Bone marrow (tissue), 2 donors: ENCODE data around the gene CFAP157.

Experiments
- DNase-seq, 2 donors: peaks; one replicate each; lab custom pipeline; 2025; lab: John Stamatoyannopoulos, UW

The CFAP157 gene

DNA sequence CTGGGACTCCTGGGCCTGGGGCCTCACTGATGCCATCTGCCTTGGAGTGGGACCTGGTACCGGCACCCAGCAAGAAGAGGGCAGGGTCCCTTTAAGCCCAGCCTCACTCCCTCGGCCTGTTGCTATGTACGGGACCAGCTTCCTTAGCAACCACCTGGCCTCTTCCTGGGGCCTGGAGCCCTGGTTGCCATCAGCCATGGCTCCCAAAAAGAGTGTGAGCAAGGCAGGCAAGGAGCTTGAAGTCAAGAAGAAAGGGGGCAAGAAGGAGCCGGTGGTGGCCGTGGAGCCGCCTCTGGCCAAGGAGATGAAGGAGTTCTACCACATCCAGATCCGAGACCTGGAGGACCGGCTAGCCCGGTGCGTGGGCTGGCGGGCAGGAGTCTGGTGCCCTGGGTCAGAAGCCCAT lies at the start of gene CFAP157:
Gene CFAP157 (plus strand): TSS at position 153 of the 406 bp plus-strand sequence. CDS start 44 bp downstream, at position 197.
- DNase-seq: no peak

DNA sequence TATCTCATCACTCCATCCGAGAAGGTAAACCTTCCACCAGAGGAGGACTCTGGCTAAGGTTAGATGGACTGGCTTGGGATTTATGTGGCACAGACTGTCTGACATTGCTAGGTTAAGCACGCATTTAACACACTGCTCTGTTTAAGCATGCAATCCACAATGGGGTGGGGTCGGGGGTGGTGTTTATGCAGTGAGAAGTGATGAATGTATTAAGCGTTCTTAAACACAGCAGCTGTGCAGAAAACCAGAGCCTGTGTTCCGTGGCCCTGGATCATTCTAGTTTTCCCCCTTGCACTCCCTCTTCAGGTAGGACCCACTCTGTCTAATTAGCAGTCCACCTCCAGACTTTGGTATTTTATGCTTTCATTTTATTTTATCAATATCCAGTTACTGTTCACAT lies 48.4 kb upstream of the CFAP157 start:
- DNase-seq: no peak

DNA sequence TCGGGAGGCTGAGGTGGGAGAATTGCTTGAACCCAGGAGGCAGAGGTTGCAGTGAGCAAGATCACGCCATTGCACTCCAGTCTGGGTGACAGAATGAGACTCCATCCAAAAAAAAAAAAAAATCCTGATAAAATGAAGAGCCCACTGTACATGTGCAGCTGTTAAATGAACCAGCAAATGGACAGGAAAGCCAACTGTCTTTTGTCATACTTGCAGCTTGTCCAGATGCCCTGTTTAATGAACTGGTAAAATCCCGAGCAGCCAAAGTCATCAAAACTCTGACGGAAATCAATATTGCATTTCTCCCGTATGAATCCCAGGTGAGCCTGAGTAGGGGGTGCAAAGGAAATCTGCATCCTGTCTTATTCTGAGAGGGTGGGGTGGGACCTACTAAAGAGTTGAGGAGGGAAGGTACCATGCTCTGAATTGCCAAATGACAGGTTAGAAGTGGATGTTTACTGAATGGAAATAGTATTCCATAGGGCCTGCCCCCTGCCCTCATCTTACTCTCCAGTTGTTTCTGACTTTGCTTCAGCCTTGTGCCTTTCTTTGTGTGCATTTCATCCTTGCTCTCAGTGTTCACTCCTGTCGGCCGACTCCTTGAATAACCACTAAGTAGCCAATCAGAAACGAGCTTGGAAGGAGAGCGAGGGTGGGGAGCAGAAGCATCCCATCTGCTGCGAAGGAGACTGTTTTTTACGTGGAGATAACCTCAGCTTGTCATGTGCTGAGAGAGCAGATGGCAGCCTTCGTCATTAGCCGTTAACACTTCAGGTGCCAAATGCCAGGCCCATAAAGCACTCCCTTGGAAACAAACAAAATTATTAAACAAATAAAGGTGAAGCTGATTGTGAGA lies 45.7 kb upstream of the CFAP157 start:
- no peak for DNase-seq

DNA sequence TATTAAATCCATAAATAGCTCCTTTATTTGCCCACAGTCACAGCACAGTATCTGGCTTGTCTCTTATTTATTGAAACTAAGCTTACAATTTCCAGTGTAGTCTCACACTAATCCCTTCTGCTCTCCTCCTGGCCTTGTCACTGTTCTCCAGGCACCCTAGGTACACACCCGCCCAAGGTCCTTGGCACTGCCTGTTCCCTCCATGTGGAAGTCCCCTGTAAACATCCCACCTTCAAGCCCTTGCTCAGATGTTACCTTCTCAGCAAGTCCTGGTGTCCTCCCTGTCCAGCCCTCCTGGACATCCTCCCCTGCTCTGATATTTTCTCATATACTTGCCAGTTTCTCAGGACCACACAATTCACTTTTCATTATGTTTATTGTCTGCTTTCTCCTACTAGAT lies 44.2 kb upstream of the CFAP157 start:
- DNase-seq: no peak

DNA sequence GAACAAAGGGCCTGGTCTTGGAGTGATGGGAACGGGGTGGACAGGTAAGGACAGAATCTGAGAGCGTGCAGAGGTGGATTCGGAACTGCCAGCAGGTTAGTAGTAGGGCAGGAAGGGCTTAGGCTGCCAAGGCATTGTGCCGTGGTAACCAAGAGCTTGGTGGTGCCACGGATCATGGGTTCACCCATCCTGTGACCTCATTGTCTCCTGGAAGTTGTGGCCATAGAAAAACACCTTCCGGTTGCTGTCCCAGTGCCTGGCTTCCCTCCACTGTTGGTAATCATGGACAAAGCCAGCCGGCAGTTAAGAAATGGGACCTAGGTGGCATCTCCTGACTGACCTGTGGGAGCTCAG lies 42.5 kb upstream of the CFAP157 start:
- DNase-seq: no peak

DNA sequence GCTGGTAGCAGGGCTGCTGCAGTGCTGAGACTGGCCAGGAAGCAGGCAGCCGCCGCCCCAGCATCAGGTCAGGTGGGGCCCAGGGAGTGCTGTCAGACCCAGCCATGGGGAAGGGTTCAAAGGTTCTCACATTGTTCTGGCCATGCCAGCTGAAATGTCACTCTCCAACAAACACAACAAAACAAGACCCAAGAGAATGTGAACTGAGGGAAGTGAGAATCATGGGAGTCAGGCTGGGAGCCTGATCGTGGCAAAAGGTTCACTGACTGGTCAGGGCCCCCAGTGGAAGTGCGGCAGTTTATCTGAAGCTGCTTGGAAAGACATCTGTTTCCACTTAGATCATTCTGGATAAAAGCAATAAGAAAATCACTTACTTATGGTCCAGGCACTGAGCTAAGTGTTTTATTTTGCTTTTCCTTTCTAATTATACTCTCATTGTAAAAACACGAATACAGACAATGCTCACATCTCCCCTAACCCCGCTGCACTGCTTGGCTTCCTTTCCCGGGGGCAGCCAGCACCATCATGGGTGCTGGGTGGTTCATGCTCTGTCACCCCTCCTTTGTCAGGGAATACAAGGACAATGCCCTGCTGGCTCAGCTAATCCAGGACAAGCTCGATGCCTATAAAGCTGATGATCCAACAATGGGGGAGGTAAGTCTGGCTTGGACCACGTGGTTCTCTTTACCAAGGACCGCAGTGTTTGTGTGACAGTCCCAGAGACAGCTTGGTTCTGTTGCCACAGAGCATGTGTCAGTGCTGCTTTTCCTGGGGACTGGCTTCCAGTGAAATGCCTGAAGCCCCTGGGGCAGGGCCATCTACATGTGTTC lies 41.9 kb upstream of the CFAP157 start:
- no peak for DNase-seq

DNA sequence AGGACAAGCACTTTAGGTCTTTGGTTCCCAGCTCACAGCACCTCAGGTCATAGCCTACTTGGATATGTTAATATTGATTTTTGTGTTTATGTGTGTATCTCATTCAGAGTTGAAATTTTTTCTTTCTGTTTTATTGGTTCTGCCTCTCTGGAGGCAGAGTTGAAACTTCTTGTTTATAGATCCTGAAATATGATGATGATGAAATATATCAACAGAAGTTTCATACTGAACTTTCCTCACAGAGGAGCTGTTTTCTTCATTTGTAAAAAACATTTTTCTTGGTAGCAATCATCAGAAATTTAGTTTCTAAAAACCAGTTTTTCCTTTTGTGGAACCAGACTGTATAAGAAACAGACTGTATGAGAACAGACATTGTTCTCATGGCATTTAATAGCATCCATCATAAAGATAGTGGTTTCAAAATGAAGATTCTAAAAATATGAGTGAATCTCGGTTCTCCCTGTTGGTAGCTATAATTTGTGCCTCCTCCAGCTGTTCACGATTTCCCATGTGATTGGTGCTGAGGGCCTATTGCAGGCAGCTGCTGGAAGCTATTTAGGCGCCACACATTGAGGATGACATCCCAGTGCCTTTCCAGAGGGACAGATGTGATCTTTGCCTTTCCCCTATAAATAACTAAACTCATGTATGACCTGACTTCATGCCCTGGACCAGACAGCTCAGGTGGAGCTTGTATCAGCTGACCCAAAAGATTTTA lies 39.5 kb upstream of the CFAP157 start:
- DNase-seq: no peak

DNA sequence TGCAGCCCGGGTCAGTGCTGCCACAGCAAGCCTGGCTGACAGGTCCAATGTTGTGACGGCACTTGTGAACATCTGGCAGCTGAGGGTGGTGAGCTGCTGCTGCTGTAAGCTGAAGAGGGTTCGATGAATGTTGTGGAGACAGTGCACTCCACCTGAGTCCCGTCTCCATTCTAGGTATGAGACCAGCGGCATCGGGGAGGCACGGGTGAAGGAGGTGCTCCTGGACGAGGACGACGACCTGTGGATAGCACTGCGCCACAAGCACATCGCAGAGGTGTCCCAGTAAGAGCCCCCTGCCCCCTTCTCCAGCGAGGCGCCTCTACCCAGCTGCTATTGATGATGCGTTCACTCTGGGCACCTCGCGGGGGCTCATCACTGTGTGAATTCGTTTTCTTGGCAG lies 38.9 kb upstream of the CFAP157 start:
- no peak for DNase-seq

DNA sequence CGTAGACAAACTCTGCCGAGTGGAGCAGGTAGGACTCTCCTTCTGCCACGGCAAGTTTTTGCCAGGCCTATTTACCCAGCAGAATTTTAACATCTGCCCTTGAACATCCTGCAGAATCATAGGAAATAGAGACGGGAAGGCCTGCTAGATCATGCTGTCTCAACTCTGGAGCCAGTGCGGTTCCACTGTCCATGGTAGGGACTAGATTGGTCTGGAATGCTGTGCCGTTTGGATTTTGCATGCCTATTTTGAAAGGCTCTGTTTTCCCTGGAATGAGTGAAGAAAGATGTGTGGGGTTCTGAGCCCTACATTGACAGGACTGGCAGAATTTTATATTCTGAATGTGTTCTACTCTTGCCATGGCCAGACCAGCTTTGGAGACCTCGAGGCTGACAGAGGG lies 33.6 kb upstream of the CFAP157 start:
- DNase-seq: no peak

DNA sequence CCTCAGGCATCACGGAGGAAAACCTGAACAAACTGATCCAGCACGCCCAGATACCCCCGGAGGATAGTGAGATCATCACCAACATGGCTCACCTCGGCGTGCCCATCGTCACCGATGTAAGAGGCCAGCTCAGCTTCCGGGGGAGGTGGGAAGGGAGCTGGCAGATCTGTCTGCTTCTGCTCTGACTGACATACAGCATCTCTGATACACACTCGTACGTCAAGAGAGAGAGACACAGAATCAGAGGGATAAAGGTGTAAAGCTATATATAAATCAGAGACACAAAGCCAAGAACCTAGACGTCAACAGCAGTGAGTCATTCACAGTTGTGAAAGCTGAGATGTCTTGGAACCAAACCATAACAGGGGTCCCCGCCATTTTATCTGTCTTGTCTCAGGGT lies 30.1 kb upstream of the CFAP157 start:
- DNase-seq: no peak

DNA sequence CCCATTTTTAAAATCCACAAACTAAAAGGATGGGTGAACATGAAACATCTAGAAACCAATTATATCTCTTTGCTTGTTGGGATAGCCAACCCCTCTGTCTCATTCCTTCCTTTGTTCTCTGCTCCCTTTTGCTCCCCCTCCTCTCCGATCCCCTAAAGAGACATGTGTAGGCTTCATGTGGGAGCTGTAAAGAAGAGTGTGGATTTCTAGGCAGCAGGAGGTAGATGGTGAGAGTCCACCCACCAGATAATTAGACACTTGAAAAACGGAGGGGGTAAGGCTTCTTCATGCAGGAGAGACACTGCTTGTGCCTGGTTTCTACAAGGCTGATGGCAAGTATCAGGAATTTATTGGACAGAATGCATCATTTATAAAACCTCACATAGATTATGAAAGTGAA lies 27.3 kb upstream of the CFAP157 start:
- no peak for DNase-seq

DNA sequence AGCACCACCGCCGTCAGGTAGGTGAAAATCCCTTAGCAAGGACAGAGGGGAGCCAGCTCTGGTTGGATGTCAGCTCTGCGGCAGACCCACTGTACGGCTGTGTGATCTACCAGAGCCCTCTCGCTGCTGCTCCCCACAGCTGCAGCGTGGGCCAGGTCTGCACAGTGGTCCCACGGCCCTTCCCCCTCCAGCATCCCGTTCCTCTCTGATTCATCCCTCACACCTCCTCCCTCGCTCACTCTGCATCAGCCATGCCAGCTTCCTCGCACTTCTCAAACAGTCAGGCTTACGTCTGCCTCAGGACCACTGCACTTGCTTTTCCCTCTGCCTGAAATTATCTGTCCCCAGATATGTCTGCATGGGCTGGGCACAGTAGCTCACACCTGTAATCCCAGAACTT lies 26.6 kb upstream of the CFAP157 start:
- no peak for DNase-seq

DNA sequence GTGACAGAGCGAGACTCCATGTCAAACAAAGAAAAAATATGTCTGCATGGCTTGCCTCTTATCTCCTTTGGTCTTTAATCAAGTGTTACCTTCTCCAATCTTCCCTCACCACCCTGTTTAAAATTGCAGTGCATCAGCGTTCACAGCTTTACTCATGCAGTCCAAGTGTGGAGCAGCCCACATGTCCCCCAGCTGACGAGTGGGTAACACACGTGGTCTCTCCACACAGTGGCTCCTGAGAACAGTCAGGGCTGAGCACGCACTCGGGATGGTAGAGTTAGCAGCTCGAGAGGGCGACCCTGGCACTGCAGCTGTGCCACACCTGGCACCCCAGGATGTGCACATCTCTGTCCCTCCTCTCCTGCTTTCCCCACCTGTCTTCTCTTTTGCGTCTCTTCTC lies 25.9 kb upstream of the CFAP157 start:
- no peak for DNase-seq

DNA sequence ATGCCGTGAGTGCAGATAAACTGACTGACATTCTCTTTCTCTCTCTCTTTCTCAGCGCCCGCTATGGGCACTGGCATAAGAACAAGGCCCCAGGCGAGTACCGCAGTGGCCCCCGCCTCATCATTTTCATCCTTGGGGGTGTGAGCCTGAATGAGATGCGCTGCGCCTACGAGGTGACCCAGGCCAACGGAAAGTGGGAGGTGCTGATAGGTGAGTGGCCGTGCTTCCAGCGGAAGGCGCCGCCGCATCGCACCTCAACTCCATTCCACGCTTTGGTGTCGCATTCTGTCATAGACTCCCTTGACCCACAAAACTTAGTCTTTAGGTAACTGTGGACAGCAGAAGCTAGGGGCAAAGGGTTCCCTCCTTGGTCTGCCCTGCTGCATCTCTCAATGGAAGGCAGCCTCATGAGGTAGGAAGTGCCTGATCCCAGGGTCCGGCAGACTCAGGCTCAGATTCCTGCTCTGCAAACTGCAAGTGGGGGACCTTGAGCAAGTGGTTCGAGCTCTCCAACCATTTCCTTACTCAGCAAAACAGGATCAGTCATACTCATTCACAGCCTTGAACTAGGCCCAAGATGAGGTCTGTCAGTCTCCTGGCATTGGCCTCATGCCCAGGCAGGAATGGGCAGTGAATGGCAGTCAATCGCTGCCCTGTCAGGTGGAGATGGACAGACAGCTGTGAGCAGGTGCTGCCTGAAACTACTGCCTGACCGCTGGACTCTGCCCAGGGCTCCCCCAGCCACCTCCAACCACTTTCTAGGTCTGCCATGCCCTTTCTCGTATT lies 24.2 kb upstream of the CFAP157 start:
- DNase-seq: no peak

DNA sequence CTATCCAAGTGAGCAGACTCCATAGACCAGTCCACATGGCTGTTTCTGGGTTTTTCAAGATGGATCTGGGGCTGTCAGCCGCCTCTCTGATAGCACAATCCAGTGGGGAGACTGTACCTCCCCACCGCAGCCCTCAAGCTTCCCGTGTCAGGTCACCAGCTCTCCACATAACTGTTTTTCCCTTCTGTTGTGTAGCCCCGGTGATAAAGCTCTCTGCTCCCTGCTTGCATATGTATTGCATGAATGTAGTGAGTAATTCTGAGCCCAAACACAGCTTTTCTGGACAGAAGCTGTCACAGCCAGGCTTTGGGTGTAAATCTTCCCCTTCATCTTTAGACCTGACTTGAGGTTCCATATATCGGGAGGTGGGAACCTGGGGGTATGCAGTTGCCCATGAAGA lies 23.1 kb upstream of the CFAP157 start:
- no peak for DNase-seq

DNA sequence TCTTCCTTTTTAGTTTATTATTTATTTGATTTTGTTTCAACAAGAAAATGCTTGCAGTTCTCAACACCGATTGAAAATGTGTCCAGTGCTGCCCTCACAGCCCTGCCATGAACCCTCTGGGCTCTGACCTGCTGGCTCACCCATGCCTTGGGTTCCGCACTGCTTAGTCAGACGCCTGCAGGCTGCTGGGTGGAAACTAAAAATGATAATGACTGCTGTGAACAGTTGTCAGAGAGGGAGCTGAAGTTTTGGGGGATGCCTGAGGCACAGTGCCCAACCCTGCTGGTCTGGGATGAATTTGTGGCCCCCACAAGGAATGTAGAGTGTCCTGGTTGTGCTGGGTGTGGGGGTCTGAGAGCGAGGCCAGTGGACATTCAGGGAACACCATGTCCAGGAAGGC lies 22.2 kb upstream of the CFAP157 start:
- no peak for DNase-seq

DNA sequence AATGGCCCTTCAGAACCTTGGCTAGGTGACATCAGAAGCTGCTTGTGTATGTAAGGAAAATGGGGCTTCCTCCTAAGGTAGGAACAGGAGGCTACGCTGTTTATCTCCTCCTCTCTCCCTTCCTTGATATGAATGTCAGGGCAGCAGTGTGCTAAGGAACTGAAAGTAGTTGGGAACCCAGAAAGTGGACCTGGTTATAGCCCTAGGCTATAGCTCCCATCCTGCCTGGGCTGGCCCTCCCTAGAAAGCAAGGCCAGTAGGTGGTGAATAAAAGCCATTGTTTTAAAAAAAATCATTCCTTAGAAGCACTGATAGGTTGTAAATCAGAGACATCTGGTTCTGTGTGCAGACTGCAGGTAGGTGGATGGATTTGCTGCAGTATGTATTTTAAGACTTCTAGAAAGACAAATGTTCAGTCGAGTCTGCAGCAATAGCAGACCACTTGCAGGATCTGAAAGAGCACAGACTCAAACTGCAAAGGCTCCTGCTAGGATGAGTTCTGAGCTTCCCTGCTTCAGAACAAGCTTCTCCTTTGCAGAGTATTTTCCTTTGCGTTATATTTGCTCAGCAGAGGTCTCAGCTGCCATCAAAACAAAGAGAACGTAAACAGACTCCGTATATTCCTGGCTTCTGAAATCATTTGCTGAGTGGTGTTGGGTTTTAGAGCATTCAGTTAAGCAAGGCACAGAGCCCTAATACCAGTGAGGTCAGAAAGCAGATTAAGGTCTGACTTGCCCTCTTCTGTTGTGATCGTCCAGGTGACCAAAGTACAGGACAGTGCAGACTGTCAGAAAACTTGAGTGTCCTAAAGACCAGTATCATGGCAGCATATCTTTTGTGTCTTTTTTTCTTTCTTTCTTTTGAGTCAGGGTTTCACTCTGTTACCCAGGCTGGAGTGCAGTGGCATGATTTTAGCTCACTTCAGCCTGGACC lies 20.1 kb upstream of the CFAP157 start:
- no peak for DNase-seq

DNA sequence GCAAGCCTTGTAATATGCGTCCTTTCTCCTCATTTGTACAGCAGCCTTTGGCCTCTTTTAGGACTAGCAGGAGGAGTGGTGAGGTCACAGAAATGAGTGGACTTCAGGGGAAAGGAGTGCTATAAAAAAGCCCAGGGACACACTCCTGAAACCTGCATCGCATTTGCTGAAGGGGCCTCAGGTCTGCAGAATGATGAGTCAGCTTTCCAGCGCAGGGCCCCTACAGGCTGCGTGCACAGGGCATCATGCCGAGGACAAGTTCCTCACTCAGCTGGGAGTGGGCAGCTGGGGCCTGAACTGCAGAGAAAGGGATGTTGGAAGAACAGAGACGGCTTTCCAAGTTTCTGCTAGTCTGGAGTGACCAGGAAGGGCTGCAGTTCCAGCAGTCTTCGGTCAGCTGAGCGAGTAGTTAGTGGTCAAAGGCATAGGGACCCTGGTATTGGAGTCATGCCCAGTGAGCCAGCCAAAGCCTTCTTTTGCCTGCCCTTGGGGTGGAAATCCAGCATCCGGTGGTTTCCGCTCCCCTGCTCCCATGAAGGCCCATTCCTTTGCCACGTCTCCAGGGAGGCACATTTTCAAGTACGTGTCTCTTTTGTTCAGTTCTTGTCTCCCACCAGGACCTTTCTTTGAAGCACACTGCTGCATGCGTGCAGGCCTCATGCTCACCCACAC lies 17.3 kb upstream of the CFAP157 start:
- DNase-seq: no peak

DNA sequence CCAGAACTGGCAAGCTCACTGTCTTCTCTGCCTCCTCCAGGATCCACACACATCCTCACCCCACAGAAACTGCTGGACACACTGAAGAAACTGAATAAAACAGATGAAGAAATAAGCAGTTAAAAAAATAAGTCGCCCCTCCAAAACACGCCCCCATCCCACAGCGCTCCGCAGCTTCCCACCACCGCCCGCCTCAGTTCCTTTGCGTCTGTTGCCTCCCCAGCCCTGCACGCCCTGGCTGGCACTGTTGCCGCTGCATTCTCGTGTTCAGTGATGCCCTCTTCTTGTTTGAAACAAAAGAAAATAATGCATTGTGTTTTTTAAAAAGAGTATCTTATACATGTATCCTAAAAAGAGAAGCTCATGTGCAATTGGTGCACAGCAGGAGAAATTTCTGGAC lies 16.1 kb upstream of the CFAP157 start:
- DNase-seq: no peak

DNA sequence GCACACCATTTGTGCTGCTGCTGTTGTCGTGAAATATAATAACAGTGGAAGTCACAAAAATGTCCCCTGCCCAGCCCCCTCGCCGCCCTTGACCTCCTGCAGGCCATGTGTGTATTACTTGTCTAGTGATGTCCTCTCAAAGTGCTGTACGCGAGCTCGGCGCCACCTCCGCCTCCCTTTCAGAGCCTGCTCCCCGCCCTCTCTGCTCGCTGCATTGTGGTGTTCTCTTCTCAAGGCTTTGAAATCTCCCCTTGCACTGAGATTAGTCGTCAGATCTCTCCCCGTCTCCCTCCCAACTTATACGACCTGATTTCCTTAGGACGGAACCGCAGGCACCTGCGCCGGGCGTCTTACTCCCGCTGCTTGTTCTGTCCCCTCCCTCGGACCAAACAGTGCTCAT lies 14.7 kb upstream of the CFAP157 start:
- DNase-seq: no peak
